Mesothelial cell of epicardium (in vitro differentiated cells): ENCODE results near the gene TNPO3. TPM values are rescaled to one million over a fixed set of nuclear protein-coding genes. Genes with fewer than 3 reads are reported as not detected.
"Not testable (repeated sequence)": the region's sequence is repeated elsewhere in the genome, so short reads cannot be mapped to it uniquely, and the experiment has no call there.

Experiments used
- DNase-seq, 2 experiments: peaks; one replicate each; pipeline ENCODE4 v3.0.0; 2021; ENCODE audit warnings: low spot score in 2 of 2; ENCODE audit not compliant: unreplicated experiment in 2 of 2
- H3K27ac Mint-ChIP-seq: 2 replicates; pipeline ENCODE4 v1.8.0; 2021; ENCODE audit warnings: mixed read lengths
- H3K27me3 Mint-ChIP-seq: 2 replicates; pipeline ENCODE4 v1.8.0; 2021; ENCODE audit warnings: low read depth, mixed read lengths
- H3K36me3 Mint-ChIP-seq: 2 replicates; pipeline ENCODE4 v1.8.0; 2021; ENCODE audit warnings: mixed read lengths
- H3K4me1 Mint-ChIP-seq: 2 replicates; pipeline ENCODE4 v1.8.0; 2021; ENCODE audit warnings: mixed read lengths
- H3K4me3 Mint-ChIP-seq: 2 replicates; pipeline ENCODE4 v1.8.0; 2021; ENCODE audit warnings: mild to moderate bottlenecking, moderate library complexity, mixed read lengths
- H3K9me3 Mint-ChIP-seq: 2 replicates; pipeline ENCODE4 v1.8.0; 2021; ENCODE audit warnings: mixed read lengths
- total RNA-seq: library from RNA; stranded (reverse); gene quantifications from 3 replicates; pipeline ENCODE4 v1.2.1, GENCODE V29; 2021
- TF ChIP-seq, protein P1 (sequence below): fragments of 200-600 bp; sonication (generic); IDR thresholded peaks from one replicate; pipeline ENCODE4 v1.5.0; 2021; ENCODE audit warnings: antibody characterized with exemption; ENCODE audit not compliant: unreplicated experiment

TNPO3 gene
- total RNA-seq, 1 donor from 2014 or later = 40.2 TPM

DNA sequence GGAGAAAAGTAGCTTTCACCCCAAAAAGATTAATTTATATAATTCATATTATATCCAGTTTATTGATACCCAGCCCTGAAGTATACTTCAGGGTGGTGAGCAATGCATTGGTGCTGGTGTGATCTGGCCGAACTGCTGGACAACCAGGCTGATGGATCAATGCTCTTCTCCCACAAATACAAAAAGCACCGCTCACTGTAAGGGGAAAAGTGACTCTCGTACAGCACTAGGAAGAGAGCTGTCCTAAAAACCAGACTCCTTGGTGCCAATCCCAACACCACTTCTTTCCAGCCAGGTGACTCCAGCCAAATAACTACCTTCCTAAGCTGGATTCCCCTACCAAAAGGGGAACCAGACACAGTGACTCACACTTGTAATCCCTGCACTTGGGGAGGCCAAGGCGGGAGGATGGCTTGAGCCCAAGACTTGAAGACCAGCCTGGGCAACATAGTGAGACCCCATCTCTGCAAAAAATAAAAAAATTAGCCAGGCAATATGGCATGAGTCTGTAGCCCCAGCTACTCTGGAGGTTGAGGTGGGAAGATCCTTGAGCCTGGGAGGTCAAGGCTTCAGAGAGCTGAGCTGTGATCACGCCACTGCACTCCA, 13.1 kb upstream of the TNPO3 start:
- H3K36me3 Mint-ChIP-seq = no peaks in the 10 kb centered on the region
- peaks cover 11% of the 10 kb centered on the region for H3K4me1 Mint-ChIP-seq
- TF ChIP-seq, protein P1, sequence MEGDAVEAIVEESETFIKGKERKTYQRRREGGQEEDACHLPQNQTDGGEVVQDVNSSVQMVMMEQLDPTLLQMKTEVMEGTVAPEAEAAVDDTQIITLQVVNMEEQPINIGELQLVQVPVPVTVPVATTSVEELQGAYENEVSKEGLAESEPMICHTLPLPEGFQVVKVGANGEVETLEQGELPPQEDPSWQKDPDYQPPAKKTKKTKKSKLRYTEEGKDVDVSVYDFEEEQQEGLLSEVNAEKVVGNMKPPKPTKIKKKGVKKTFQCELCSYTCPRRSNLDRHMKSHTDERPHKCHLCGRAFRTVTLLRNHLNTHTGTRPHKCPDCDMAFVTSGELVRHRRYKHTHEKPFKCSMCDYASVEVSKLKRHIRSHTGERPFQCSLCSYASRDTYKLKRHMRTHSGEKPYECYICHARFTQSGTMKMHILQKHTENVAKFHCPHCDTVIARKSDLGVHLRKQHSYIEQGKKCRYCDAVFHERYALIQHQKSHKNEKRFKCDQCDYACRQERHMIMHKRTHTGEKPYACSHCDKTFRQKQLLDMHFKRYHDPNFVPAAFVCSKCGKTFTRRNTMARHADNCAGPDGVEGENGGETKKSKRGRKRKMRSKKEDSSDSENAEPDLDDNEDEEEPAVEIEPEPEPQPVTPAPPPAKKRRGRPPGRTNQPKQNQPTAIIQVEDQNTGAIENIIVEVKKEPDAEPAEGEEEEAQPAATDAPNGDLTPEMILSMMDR = no peak
- H3K9me3 Mint-ChIP-seq = no peaks in the 10 kb centered on the region
- H3K4me3 Mint-ChIP-seq = no peak overlapping the region
- no peak for DNase-seq
- no peak overlapping the region for H3K27ac Mint-ChIP-seq
- peaks cover 8% of the 10 kb centered on the region for H3K27me3 Mint-ChIP-seq

DNA sequence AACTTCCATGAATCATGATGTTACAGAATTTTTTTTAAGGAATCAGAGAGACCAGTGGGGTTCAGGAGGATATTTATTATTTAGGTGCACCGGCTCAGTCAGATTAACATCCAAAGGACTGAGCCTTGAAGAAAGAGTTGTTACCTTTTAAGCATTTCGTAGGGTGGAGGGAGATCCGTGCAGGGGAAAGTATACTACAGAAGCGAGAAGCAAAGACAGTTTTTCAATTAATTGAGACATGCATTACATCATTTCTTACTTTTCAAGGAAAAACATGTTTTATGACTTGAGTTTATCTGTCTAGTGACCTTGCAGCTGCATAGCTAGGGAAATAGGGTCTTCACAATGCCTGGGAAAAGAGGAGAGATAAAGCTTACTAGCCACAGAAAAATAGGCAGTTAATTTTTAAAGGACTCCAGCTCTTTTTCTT, 12.2 kb upstream of the TNPO3 start:
- not testable (repeated sequence) for H3K9me3 Mint-ChIP-seq, H3K4me3 Mint-ChIP-seq, H3K27ac Mint-ChIP-seq, H3K36me3 Mint-ChIP-seq, DNase-seq, H3K27me3 Mint-ChIP-seq
- H3K4me1 Mint-ChIP-seq = peaks cover 11% of the 10 kb centered on the region

DNA sequence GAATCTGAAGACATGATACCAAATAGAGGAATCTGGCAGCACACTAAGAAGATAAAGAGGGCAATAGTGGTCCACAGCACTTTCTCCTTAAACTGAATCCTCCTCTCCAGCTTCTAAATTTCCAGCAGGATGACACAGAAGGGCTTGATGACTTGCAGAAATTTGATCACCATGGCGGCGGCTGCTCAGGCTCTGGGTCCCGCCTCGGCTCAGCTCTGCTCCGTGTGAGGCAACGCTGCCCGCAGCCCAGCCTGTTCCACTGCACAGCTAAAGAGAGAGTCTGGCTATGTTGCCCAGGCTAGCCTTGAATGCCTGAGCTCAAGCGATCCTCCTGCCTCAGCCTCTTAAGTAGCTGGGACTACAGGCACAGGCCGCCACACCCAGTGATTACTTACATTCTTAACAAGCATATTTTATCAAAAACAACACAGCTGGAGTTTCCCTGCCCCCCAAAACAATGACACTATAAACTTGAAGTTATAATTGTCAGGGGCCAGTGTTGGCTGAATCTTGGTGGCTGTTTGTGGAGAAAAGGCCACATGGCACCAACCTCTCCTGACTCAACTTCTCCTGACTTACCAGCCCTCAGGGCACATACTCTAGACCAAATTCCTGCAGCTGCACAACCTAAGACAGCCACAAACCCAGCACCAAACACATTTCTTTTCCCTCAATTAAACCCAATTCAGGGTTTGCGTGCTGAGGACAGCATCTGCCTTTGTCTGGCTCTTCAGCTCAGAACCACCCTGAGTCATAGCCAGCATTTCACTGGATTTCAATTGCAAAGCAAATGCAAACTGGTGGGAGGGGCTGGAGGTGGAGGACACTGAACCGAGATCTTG, 11.6 kb upstream of the TNPO3 start:
- no peak overlapping the region for H3K4me3 Mint-ChIP-seq
- peaks cover 11% of the 10 kb centered on the region for H3K4me1 Mint-ChIP-seq
- no peak overlapping the region for H3K27ac Mint-ChIP-seq
- H3K9me3 Mint-ChIP-seq = no peaks in the 10 kb centered on the region
- DNase-seq = no peak
- no peaks in the 10 kb centered on the region for H3K36me3 Mint-ChIP-seq
- TF ChIP-seq, protein P1 = no peak
- H3K27me3 Mint-ChIP-seq = peaks cover 8% of the 10 kb centered on the region

DNA sequence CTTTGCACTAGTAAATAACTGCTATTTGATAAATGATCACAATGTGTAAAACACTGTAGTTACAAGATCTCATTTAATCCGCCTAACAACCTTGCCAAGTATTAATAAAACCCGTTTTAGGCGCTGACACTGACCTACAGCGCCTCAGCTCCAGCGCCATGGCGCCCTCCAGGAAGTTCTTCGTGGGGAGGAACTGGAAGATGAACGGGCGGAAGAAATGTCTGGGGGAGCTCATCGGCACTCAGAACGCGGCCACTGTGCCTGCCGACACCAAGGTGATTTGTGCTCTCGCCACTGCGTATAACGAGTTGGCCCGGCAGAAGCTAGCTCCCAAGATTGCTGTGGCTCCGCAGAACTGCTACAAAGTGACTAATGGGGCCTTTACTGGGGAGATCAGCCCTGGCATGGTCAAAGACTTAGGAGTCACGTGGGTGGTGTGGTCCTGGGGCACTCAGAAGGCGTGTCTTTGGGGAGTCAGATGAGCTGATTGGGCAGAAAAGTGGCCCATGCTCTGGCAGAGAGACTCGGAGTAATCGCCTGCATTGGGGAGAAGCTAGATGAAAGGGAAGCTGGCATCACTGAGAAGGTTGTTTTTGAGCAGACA, 1.1 kb upstream of the TNPO3 start:
- H3K27ac Mint-ChIP-seq = no peak overlapping the region
- peaks cover 3% of the 10 kb centered on the region for H3K27me3 Mint-ChIP-seq
- TF ChIP-seq, protein P1 = no peak
- DNase-seq = no peak
- no peaks in the 10 kb centered on the region for H3K36me3 Mint-ChIP-seq
- peaks cover 25% of the 10 kb centered on the region for H3K4me1 Mint-ChIP-seq
- no peaks in the 10 kb centered on the region for H3K9me3 Mint-ChIP-seq
- H3K4me3 Mint-ChIP-seq = peak overlapping the region; percentile 98

DNA sequence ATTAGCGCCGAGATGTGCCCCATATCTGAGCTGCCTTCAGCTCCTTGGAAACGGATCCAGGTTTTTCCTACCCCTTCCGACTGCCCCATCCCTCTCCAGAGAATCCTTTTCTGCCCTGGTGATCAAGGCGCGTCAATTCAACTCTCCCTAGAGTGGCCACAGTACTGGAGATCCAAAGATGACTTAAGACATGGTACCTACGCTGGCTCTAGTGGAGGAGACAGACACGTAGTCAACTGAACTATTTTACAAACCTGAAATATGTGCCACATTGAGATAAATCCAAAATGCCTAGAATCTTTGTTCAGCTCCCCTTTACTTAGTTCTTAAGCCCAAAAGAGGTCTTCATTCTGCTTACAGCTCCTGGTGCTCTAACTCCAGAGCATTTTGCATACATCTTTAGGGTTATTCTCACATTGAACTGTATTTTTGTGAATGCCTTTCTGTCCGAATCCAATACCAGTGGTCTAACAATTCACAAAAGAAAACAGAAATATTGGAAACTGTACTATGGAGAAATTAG, 444 bp upstream of the TNPO3 start:
- peak overlapping the region; percentile 100 for H3K27ac Mint-ChIP-seq

More for the DNA sequence above, 444 bp upstream of the TNPO3 start:
- Mint-ChIP-seq H3K9me3 (no peaks in the 10 kb centered on the region), H3K36me3 (no peaks in the 10 kb centered on the region), H3K4me3 (peak overlapping the region; percentile 98), H3K27me3 (peaks cover 3% of the 10 kb centered on the region), H3K4me1 (peaks cover 25% of the 10 kb centered on the region)
- TF ChIP-seq, protein P1 = no peak
- no peak for DNase-seq
